Measurements from ENCODE around the gene COL15A1. TPM values are rescaled to one million over a fixed set of nuclear protein-coding genes. Genes with fewer than 3 reads are reported as not detected.

COL15A1 gene
- total and polyA plus RNA-seq, 4 donors, result 21.4 to 94.4 (median 57.3) TPM

DNA sequence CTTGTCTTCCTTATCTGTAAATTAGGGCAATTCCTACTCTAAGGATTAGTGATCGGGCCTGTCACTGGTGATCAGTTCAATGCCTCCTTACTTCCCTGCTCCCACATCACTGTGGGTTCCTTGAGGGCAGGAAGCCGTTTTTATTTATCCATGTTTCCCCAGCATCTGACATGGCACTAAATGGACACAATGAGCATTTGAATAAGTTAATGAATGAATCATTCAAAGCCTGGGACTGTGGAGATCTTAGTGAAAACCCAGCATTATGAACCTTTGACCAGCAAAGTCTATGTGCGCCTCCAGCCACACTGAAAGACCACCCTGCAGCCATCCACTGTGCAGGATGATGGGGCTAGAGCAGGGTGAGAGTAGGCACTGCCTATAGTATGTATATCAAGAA, 11.6 kb downstream of the COL15A1 start:
- Histone ChIP-seq H3K36me3 (ENCODE audit: control insufficient read depth, insufficient read depth, low read length) (no peaks in the 10 kb centered on the region), H3K4me1 (ENCODE audit: control insufficient read depth, insufficient read depth, low read length) (peaks cover 5% of the 10 kb centered on the region)

DNA sequence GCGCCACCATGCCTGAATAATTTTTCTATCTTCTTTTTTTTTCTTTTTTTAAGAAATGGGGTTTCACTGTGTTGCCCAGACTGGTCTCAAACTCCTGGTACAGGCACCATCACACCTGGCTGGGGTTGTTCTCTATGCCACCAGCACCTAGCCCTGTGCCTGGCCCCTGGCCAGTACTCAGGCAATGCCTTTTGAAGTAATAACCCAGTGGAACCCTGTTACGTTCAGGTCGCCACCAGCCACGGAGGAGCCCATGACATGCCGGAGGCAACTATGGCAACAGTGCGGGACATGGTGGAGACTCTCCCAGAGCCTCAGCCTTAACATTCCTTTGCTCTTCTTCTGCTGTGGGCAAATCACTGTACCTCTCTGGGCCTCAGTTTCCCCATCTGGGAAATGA, 14.1 kb downstream of the COL15A1 start:
- H3K36me3 ChIP-seq (ENCODE audit: control insufficient read depth, insufficient read depth, low read length), result no peaks in the 10 kb centered on the region
- H3K27me3 ChIP-seq (ENCODE audit: control insufficient read depth, insufficient read depth, low read length), result no peaks in the 10 kb centered on the region
- peaks cover 5% of the 10 kb centered on the region for H3K4me1 ChIP-seq (ENCODE audit: control insufficient read depth, insufficient read depth, low read length)
- DNase-seq (ENCODE audit: low read depth in 4 of 6, low spot score in 6 of 6), result no peak
- H3K9me3 ChIP-seq (ENCODE audit: control insufficient read depth, insufficient read depth, low read length), result peaks cover 5% of the 10 kb centered on the region
- no peak overlapping the region for H3K27ac ChIP-seq (ENCODE audit: low read depth, low read length)
- WGBS (ENCODE audit: insufficient coverage), result 90% methylated on average over 3 of the region's 6 CpGs
- no peak overlapping the region for H3K4me3 ChIP-seq (ENCODE audit: low read depth, low read length)

More for the DNA sequence above, 11.6 kb downstream of the COL15A1 start:
- Histone ChIP-seq H3K27ac (ENCODE audit: low read depth, low read length) (peak overlapping the region; percentile 6), H3K9me3 (ENCODE audit: control insufficient read depth, insufficient read depth, low read length) (peaks cover 5% of the 10 kb centered on the region), H3K4me3 (ENCODE audit: low read depth, low read length) (no peak overlapping the region), H3K27me3 (ENCODE audit: control insufficient read depth, insufficient read depth, low read length) (no peaks in the 10 kb centered on the region)
- no peak for DNase-seq (ENCODE audit: low read depth in 4 of 6, low spot score in 6 of 6)
- no CpG with 5 or more reads among the region's 3 CpGs for WGBS (ENCODE audit: insufficient coverage)

DNA sequence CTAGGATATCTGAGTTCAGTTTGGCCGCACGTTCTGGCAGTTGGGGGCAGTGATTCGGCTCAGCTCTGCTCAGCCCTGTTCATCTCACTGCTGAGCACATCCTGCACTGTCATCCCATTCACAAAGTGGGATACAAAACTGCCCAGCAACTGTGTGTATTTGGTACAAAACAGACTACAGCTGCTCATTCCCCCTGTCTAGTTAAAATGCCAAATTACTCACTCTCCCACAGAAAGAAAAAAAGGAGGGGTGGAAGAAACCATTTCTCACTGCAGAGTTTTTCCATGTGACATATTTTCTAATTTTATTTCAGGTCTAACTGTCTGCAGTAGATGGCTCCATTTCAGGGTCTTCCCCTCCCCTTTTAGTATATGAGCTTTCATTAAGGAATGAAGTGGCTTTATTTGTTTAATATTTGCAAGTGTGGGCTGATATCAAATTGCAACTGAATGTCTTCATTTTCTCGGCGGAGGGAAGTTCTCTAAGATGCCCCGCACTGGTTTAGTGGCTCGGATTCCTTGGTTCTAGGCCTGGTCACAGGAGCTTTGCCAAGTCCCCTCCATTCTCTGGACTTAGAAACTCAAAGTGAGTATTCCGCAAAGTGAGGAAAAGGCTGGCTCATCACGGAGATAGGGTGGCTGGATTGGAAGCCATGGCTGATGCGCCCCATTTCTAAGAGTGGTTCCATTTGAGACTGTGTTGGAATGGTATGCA, 14.7 kb downstream of the COL15A1 start:
- Histone ChIP-seq H3K9me3 (ENCODE audit: control insufficient read depth, insufficient read depth, low read length) (peaks cover 3% of the 10 kb centered on the region), H3K27me3 (ENCODE audit: control insufficient read depth, insufficient read depth, low read length) (no peaks in the 10 kb centered on the region), H3K36me3 (ENCODE audit: control insufficient read depth, insufficient read depth, low read length) (no peaks in the 10 kb centered on the region), H3K27ac (ENCODE audit: low read depth, low read length) (no peak overlapping the region), H3K4me3 (ENCODE audit: low read depth, low read length) (no peak overlapping the region), H3K4me1 (ENCODE audit: control insufficient read depth, insufficient read depth, low read length) (peaks cover 5% of the 10 kb centered on the region)
- 62% methylated on average over 9 of the region's 10 CpGs for WGBS (ENCODE audit: insufficient coverage)
- DNase-seq (ENCODE audit: low read depth in 4 of 6, low spot score in 6 of 6), result no peak

GRCh38 chr9:98960409-98960808, 16.7 kb downstream of the COL15A1 start:
- peaks cover 5% of the 10 kb centered on the region for H3K4me1 ChIP-seq (ENCODE audit: control insufficient read depth, insufficient read depth, low read length)
- no peak for DNase-seq (ENCODE audit: low read depth in 4 of 6, low spot score in 6 of 6)
- peaks cover 3% of the 10 kb centered on the region for H3K9me3 ChIP-seq (ENCODE audit: control insufficient read depth, insufficient read depth, low read length)
- WGBS (ENCODE audit: insufficient coverage), result 81% methylated on average over 3 of the region's 3 CpGs
- no peak overlapping the region for H3K4me3 ChIP-seq (ENCODE audit: low read depth, low read length)
- no peaks in the 10 kb centered on the region for H3K27me3 ChIP-seq (ENCODE audit: control insufficient read depth, insufficient read depth, low read length)
- H3K27ac ChIP-seq (ENCODE audit: low read depth, low read length), result no peak overlapping the region
- H3K36me3 ChIP-seq (ENCODE audit: control insufficient read depth, insufficient read depth, low read length), result no peaks in the 10 kb centered on the region

DNA sequence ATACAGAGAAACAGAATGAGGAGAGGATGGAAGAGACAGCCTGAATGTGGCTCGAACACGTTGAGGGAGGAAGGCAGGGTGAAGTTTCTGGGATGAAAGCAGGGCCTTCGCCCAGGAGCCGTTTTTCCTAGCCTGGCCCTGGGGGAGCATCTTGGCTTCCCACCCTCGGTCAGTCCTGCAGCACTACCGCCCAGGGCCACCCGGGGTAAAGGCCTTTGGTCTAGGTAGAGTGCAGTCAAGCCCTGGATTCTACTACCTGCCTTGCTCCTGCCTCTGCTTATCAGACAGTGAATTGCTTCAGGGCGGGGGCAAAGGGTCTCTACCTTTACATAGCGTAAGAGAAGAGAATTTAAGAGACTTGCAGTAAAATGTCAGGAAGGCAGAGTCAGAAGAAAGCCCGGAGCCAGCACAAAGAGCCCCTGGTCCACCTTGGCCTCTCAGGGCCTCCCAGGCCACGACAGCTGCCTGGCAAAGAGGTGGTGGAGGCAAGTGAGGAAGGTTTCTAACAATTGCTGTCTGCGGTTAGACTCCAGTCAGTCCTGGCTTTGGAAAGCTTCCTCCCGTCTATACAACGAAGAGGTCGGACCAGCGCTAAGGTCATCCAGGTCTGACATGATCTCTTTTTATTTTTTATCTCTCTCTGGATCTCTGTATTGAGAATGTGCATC, 17.9 kb downstream of the COL15A1 start:
- Histone ChIP-seq H3K27me3 (ENCODE audit: control insufficient read depth, insufficient read depth, low read length) (no peaks in the 10 kb centered on the region), H3K27ac (ENCODE audit: low read depth, low read length) (no peak overlapping the region), H3K4me3 (ENCODE audit: low read depth, low read length) (no peak overlapping the region), H3K4me1 (ENCODE audit: control insufficient read depth, insufficient read depth, low read length) (peaks cover 9% of the 10 kb centered on the region), H3K9me3 (ENCODE audit: control insufficient read depth, insufficient read depth, low read length) (peaks cover 3% of the 10 kb centered on the region), H3K36me3 (ENCODE audit: control insufficient read depth, insufficient read depth, low read length) (no peaks in the 10 kb centered on the region)
- no peak for DNase-seq (ENCODE audit: low read depth in 4 of 6, low spot score in 6 of 6)
- 87% methylated on average over 11 of the region's 16 CpGs for whole genome bisulfite sequencing (ENCODE audit: insufficient coverage)

DNA sequence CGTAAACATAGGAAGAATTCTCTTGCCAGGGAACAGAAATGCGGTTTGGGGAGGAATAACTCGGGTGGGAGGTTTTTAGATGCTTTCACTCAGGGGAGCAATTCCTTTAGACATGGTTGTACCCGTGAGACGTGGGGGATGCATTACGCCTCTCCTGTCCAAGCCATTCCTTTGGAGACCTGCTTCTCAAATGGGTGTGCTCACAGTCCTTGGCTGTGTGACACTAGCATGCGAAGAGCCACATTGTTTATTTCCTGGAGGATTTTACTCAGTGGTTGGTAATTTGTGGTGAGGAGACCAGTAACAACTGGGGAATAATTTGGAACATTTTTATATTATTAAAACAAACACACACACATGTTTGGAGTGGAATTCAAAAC, 18.5 kb downstream of the COL15A1 start:
- Histone ChIP-seq H3K27ac (ENCODE audit: low read depth, low read length) (no peak overlapping the region), H3K4me1 (ENCODE audit: control insufficient read depth, insufficient read depth, low read length) (peaks cover 10% of the 10 kb centered on the region)

GRCh38 chr9:98962861-98963260, 19.2 kb downstream of the COL15A1 start:
- H3K4me3 ChIP-seq (ENCODE audit: low read depth, low read length), result no peak overlapping the region
- DNase-seq (ENCODE audit: low read depth in 4 of 6, low spot score in 6 of 6), result no peak
- peaks cover 15% of the 10 kb centered on the region for H3K4me1 ChIP-seq (ENCODE audit: control insufficient read depth, insufficient read depth, low read length)
- no peak overlapping the region for H3K27ac ChIP-seq (ENCODE audit: low read depth, low read length)
- WGBS (ENCODE audit: insufficient coverage), result 70% methylated on average over 3 of the region's 5 CpGs
- no peaks in the 10 kb centered on the region for H3K27me3 ChIP-seq (ENCODE audit: control insufficient read depth, insufficient read depth, low read length)
- H3K36me3 ChIP-seq (ENCODE audit: control insufficient read depth, insufficient read depth, low read length), result no peaks in the 10 kb centered on the region
- no peaks in the 10 kb centered on the region for H3K9me3 ChIP-seq (ENCODE audit: control insufficient read depth, insufficient read depth, low read length)

More for the DNA sequence above, 18.5 kb downstream of the COL15A1 start:
- no peak overlapping the region for H3K4me3 ChIP-seq (ENCODE audit: low read depth, low read length)
- peaks cover under 1% of the 10 kb centered on the region for H3K9me3 ChIP-seq (ENCODE audit: control insufficient read depth, insufficient read depth, low read length)
- H3K36me3 ChIP-seq (ENCODE audit: control insufficient read depth, insufficient read depth, low read length), result no peaks in the 10 kb centered on the region
- H3K27me3 ChIP-seq (ENCODE audit: control insufficient read depth, insufficient read depth, low read length), result no peaks in the 10 kb centered on the region
- 65% methylated on average over 5 of the region's 7 CpGs for WGBS (ENCODE audit: insufficient coverage)
- peak in 1 of 6 donors; percentile 35 for DNase-seq (ENCODE audit: low read depth in 4 of 6, low spot score in 6 of 6)

- WGBS (ENCODE audit: insufficient coverage), result 83% methylated on average over 1 of the region's 2 CpGs
- Histone ChIP-seq H3K36me3 (ENCODE audit: control insufficient read depth, insufficient read depth, low read length) (no peaks in the 10 kb centered on the region), H3K27me3 (ENCODE audit: control insufficient read depth, insufficient read depth, low read length) (no peaks in the 10 kb centered on the region), H3K27ac (ENCODE audit: low read depth, low read length) (no peak overlapping the region), H3K4me1 (ENCODE audit: control insufficient read depth, insufficient read depth, low read length) (peaks cover 11% of the 10 kb centered on the region), H3K9me3 (ENCODE audit: control insufficient read depth, insufficient read depth, low read length) (no peaks in the 10 kb centered on the region), H3K4me3 (ENCODE audit: low read depth, low read length) (no peak overlapping the region)
- DNase-seq (ENCODE audit: low read depth in 4 of 6, low spot score in 6 of 6), result peak in 1 of 6 donors; percentile 66
These were observed 20.5 kb downstream of the COL15A1 start for GRCh38 chr9:98964201-98964600.

DNA sequence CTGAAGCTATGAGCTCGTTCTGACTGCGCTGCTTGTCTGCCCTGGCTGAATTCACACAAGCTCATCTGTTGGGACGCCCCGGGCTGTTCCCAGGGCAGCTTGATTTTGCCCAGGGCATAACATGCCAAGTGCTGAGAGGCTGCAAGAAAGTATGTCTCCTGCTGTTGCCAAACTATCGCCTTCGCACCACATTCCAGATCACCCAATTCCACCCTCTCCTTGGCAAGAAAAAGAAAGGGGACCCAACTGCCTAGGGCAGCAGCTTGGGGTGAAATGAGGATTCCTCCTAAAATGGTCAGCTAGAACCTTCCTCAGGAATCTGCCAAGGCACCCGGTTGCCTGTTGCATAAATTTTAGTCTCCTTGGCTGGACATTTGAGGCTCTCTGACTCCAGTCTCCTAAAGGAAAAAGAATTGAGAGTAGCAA, 21.2 kb downstream of the COL15A1 start:
- Histone ChIP-seq H3K27ac (ENCODE audit: low read depth, low read length) (peak overlapping the region; percentile 30), H3K9me3 (ENCODE audit: control insufficient read depth, insufficient read depth, low read length) (no peaks in the 10 kb centered on the region), H3K36me3 (ENCODE audit: control insufficient read depth, insufficient read depth, low read length) (no peaks in the 10 kb centered on the region), H3K4me3 (ENCODE audit: low read depth, low read length) (no peak overlapping the region), H3K27me3 (ENCODE audit: control insufficient read depth, insufficient read depth, low read length) (no peaks in the 10 kb centered on the region), H3K4me1 (ENCODE audit: control insufficient read depth, insufficient read depth, low read length) (peaks cover 11% of the 10 kb centered on the region)
- 89% methylated on average over 5 of the region's 7 CpGs for WGBS (ENCODE audit: insufficient coverage)
- DNase-seq (ENCODE audit: low read depth in 4 of 6, low spot score in 6 of 6), result no peak

DNA sequence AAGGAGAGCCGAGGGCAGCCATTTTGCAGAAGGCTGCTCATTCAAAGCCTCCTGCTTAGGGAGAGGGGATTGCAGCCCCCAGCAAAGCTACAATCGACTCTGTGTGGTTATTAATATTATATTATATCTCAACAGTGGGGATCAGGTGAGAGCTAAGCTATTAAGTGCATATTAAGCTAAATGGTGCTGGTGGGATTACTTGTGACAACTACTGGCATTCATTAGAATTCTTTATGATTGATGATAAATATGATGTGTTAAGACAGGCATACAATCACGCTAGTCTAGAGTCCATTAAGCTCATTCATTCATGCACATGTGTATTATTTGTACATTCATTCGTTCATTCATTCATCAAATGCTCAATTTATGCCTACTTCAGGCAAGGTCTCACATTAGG, 23.0 kb downstream of the COL15A1 start:
- peak in 1 of 6 donors; percentile 84 for DNase-seq (ENCODE audit: low read depth in 4 of 6, low spot score in 6 of 6)
- H3K27me3 ChIP-seq (ENCODE audit: control insufficient read depth, insufficient read depth, low read length), result no peaks in the 10 kb centered on the region
- H3K27ac ChIP-seq (ENCODE audit: low read depth, low read length), result no peak overlapping the region
- WGBS (ENCODE audit: insufficient coverage), result no CpG with 5 or more reads among the region's 4 CpGs
- peaks cover 19% of the 10 kb centered on the region for H3K4me1 ChIP-seq (ENCODE audit: control insufficient read depth, insufficient read depth, low read length)
- no peaks in the 10 kb centered on the region for H3K9me3 ChIP-seq (ENCODE audit: control insufficient read depth, insufficient read depth, low read length)
- no peak overlapping the region for H3K4me3 ChIP-seq (ENCODE audit: low read depth, low read length)
- no peaks in the 10 kb centered on the region for H3K36me3 ChIP-seq (ENCODE audit: control insufficient read depth, insufficient read depth, low read length)
